Hematopoietic multipotent progenitor cell treated with erythropoietin and hydrocortisone succinate and interleukin-3 and kit ligand, for 15 days (in vitro differentiated cells): ENCODE data around the gene RANGAP1.

Experiments used
- DNase-seq: peaks from one replicate; pipeline ENCODE4 v3.0.0-alpha.2; 2015; ENCODE audit warnings: low spot score

The RANGAP1 gene

DNA sequence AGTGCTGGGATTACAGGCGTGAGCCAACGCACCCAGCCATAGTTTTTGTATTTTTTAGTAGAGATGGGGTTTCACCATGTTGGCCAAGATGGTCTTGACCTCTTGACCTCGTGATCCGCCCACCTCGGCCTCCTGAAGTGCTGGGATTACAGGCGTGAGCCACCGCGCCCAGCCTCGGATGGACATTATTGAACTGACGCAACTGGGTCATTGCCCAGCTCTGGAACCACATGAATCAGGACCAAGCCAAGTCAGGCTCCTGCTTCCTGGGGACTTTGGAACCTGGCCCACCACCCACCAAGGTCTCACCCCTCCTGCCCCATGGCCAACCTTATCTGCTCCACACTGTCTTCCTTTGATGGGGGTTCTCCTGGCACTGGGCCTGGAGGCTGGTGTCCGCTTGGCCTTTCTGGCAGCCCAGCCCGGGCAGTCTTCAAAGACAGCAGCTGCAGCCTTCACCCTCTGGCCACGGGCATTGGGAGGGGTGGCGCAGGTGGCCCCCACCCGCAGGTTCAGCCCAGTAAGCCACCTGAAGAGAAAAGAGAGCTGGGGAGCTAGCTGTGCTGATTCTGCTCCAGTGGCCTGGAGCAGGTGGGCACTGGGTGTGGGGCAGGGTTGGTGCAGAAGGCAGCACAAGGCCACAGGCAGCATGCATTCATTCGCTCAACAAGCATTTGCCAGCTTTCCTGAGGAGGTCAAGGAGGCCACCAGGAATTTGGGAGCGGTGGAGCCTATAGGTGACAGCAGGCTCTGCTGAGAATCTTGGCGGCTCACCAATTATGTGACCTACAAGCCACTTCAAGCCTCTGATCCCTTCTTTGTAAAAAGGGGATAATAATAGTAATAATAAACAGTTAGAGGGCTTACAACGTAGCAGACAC lies 50.9 kb downstream of the RANGAP1 start:
- no peak for DNase-seq

- no peak for DNase-seq
Observed at GRCh38 chr22:41231369-41231768, 54.6 kb downstream of the RANGAP1 start.

DNA sequence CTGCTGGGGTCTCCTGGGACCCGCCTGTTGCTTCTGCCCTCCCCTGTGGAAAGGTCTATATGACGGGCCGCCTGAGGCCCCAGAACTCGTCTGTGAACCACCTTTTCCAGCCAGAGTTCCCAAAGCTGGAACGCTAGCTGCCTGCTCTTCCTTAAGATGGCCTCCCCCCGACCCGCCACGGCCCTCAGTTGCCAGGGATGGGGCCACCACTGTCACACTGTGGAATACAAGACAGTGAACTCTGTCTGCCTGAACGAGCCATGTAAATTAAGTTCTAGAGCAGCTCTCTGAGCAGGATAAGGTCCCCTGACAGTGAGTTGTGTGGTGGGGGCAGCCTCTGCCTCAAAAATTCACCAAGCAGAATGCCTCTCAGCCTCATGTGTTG lies 55.6 kb downstream of the RANGAP1 start:
- no peak for DNase-seq

DNA sequence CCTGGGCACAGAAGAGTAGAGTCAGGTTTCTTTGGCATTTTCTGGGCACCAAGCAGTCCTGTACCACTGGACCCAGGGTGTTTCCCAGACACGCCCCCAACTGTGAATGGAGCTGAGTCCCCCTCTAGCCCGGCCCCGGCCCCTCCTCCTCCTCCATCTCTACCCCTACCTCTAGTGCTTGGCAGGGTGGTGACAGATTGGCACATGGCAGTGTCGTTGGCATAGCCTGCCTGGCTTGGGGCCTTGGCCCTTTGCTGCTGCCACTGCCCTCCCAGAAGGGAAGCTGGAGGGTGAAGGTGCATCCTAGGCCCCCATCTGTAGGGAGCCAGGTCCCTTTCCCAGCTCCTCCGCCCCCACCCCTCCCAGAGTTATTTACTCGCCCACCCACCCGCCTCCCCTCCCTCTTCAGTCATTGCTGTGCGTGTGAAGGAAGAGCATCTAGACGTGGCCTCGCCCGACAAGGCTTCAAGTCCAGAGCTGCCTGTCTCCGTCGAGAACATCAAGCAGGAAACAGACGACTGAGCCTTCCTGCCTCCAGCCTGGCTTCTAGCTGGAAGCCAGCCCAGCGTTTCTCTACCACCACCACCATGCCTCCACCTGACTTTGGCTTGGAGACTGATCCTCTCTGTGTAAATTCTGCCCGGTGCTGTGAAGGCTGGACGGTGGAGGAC lies 56.1 kb downstream of the RANGAP1 start:
- DNase-seq, result no peak

DNA sequence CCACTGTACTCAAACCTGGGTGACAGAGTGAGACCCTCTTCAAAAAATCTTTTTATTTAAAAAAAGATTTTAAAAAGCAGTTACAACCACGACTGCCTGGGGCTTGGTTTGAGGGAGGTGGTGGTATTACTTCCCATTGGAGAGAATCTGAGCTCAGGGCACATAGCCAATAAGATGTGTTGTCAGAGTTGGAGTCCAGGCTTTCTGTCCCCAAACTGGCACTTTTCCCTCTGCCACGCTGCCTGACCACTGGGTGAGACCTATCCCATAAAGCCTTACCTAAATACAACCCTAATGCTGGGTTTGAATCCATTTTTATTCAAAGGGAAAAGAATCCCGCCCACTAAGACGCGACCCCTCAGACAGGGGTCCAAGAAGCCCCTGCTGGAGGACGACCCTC lies 56.8 kb downstream of the RANGAP1 start:
- no peak for DNase-seq

DNA sequence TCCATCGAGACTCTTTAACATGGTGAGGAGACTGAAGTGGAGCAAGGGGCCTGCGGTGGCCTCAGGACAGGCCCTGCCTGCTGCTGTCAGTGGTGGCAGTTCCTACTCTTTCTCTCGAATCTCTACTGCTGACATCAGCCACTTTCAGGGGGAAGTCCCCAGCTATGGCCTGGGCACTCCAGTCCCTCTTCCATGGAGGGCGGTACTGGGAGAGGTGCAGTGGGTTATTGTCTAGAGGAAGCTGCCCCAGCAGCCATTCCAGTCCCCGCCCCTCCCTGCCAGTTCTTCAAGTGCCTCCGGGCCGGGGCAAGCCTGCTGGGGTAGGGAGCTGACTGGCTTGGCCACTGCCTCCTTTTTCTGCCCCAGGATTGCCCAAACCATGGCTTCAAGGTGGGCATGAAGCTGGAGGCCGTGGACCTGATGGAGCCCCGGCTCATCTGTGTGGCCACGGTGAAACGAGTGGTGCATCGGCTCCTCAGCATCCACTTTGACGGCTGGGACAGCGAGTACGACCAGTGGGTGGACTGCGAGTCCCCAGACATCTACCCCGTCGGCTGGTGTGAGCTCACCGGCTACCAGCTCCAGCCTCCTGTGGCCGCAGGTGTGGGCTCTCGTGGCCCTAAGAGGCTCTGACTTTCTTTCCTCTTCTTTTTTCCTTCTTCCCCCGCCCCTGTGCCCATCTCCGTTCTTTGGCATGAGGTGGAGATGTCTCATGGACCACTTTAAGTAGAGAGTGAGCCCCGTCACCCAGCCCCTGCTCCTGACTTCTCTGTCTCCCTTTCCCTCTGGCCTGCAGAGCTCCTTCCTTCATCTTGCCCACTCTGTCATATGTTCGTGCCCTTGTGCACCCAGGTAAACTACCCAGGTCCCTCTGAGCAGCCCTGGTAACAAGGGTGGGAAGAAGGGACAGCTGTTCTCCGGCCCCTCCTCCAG lies 59.0 kb downstream of the RANGAP1 start:
- no peak for DNase-seq

GRCh38 chr22:41223535-41223934 lies 62.5 kb downstream of the RANGAP1 start:
- DNase-seq, result no peak

DNA sequence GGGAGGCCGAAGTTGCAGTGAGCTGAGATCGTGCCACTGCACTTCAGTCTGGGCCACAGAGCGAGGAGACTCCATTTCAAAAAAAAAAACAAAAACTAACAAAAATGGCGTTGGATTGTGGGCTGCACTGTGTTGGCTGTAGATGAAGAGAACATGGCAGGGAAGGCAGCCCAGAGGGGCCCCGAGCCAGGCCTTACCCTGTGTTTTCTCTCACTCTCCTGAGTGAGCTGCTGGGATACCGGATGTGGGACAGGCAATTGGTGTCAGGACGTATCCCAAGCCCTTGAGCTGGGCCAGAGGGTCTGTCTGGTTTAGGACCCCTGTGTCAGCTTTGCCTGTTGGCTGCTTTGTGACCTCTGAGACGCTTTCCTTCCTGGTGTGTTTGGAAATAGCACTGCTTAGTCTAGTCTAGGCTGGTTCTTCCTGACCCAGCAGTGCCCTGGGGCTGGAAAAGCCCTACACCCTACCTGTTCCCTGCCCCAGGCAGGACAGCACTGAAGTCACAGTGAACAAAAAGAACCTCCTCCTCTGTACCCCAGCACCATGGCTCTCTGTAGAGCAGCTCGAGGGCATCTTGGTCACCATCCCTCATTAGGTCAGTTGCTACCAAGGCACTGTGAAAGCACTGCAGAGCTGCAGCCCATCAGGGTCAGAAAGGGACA lies 63.0 kb downstream of the RANGAP1 start:
- no peak for DNase-seq

DNA sequence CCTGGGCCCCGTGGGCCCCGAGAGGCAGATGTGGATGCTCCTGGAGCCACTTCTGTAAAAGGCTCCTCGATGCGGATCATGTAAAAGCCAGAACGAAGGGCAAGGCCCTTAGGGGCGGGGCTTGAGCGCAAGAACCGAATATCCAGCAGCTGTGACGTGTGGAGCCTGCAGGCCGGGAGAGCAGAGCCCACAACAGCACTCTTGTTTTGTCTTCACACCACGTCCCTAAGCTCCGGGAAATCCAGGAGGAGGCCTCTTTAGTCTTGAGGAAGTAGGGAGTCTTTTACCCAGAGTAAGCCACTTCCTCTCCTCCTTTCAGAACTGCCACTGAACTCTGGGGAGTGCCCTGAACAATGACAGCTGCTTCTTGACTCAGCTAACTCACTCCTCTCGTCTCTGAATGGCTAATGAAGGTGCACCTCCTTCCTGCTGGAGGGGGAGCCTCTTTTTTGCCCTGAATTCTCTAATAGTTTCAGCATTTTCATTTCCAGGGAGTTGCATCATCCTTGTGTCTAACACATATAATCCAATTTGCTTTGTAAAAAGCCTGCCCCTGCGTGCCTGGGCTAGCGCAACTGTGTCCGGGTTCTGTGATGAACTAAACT lies 68.3 kb downstream of the RANGAP1 start:
- no peak for DNase-seq

DNA sequence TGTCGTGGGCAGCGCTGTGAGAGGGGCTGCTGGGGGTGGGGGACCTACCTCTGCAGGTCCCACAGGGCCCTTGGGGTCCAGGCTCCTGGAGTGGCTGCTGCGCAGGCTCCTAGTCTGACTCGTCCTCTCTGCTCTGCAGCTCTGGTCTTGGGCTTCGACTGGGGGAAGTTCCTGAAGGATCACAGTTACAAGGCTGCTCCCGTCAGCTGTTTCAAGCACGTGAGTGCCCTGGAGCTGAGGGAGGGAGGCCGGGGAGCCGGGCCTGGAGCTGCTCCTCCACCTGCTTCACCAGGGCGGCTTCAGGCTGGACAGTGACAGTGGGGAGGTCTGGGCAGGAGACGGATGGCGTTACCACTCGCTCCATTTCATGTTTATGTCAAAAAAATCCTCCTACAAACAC lies 69.0 kb downstream of the RANGAP1 start:
- DNase-seq, result no peak

- DNase-seq, result no peak
Observed at GRCh38 chr22:41215926-41216325, 70.1 kb downstream of the RANGAP1 start.

DNA sequence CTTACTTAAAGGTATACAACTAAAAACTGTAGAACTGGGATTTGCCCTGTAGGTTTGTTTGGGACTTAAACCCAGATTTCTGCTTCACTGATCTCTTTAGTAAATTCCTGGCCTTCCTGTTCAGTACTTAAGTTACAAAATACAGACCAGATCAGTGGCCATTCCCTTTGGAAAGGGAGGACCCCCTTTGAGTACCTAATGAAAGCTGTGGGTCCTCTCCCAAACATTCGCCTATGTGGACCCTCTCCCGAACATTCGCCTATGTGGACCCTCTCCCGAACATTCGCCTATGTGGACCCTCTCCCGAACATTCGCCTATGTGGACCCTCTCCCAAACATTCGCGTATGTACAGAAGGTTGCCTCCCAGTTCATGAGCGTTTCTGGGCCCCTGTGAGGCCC lies 70.6 kb downstream of the RANGAP1 start:
- no peak for DNase-seq

- DNase-seq, result no peak
Observed at GRCh38 chr22:41206719-41207118, 79.3 kb downstream of the RANGAP1 start.

DNA sequence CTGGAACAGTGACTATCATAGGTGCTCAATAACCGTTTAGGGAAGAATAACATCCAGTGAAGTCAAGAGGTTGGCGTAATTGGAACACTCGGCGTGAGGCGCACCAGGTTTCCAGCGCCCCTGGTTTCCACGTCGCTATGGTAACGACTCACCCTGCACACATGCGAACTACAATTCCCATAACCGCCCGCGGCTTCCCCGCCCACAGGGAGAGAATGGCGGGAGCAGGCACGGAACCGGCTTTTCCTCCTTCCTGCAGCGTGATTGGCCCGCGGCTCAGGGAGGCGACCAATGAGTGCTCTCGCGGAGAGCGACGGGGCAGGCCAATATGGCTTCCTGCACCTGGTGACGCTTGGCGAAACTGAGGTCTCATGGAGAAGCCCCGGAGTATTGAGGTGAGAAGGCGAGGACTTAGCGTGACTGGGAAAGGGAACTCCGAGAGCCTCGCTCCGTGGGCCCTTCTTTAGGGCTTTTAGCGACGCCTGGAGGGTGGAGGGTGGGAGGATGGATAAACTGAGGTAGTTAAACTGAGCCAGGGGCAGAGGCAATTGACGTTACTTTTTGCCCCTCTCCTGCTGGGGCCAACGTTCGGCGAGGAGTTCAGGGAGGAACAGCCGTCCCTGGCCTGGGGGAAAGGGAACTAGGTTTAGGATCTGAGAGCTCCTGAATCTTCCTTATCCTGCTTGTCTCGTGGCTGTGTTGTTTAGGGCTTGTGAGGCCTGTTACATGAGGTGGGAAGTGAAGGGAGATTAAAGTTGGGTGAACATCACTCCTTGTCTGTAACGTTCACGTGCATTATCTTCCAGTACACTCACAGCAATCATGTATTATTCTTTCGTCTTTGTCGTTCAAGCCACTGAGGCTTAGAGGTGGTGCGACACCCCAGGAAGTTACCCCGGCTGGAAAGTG lies 80.7 kb downstream of the RANGAP1 start, which contains the start of gene L3MBTL2:
Gene L3MBTL2, plus strand, starts transcription at position 321 of the 909 bp plus-strand sequence. Its CDS starts 51 bp downstream, at position 372.
- DNase-seq, result peak; percentile 98

- no peak for DNase-seq
Observed at GRCh38 chr22:41204066-41204465, 81.9 kb downstream of the RANGAP1 start.

- DNase-seq, result no peak
Observed at GRCh38 chr22:41203118-41203517, 82.9 kb downstream of the RANGAP1 start.

GRCh38 chr22:41201141-41201540 lies 84.8 kb downstream of the RANGAP1 start:
- DNase-seq, result no peak

GRCh38 chr22:41198027-41198580 lies 87.9 kb downstream of the RANGAP1 start:
- DNase-seq, result peak; percentile 41

DNA sequence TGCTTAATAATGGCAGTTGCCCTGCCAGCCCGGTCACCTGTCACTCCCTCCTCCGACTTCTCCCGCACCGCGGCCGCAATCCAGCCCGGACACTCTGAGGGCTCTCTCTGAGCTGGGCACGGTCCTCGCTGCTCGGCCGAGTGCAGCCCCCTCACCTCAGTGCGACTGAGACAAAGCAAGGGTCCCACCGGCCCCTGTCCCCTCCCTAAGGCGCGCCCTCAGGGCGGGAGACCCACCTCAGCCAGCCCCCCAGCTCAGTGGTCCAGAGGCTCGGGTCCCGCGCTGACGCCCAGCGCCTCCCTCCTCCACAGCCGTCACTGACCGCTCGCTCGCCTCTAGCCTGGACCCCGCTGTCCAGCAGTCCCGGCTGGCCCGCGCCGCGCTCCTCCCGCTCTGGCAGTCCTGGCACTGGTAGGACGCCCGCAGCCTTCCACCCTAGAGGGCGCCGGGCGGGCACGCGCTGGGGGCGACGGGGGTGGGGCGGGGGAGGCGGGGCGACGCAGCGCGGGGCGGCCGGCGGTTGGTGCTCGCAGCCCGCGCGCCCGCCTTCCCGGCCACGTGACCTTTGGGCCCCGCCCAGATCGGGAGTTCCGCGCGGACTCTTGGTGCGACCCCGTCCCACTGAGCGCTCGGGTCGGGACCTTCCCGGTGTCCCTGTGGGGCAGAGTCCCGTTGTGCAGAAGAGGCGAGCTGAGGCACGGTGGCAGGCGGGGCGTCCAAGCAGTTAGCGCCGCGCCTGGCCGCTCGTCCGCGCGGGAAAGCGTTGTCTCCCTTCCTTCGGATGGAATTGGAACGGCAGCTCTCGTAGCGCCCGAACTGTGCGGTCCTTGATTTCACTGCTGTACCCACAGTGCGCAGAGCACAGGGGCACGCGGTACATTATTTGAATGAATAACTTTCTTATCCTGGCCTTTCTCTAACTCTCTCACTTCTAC lies 88.7 kb downstream of the RANGAP1 start:
- peak; percentile 78 for DNase-seq
